DOHH2 (cell line): ENCODE measurements around the gene GNPTAB.
A peak's percentile ranks its signal among the peaks of the same experiment; 100 is the strongest.

ENCODE experiments used
- H3F3A ChIP-seq: fragments of 200-600 bp; sonication (generic), shearing (Covaris generic); 2 replicates; pipeline ENCODE4 v1.6.0; 2016; ENCODE audit warnings: antibody characterized with exemption, mild to moderate bottlenecking; ENCODE audit not compliant: control insufficient read depth, insufficient read depth
- H3K27ac ChIP-seq: fragments of 200-600 bp; sonication (generic); 2 replicates; pipeline ENCODE4 v1.5.1; 2014; ENCODE audit warnings: low read depth, mild to moderate bottlenecking, low read length, moderate library complexity
- H3K27me3 ChIP-seq: fragments of 200-600 bp; sonication (generic); 2 replicates; pipeline ENCODE4 v1.6.1; 2014; ENCODE audit warnings: mild to moderate bottlenecking, low read length, mixed read lengths; ENCODE audit not compliant: control insufficient read depth
- H3K36me3 ChIP-seq: fragments of 200-600 bp; sonication (generic); 2 replicates; pipeline ENCODE4 v1.6.1; 2014; ENCODE audit warnings: mild to moderate bottlenecking, low read length, moderate library complexity, mixed read lengths; ENCODE audit not compliant: control insufficient read depth
- H3K4me1 ChIP-seq: fragments of 200-600 bp; sonication (generic); 2 replicates; pipeline ENCODE4 v1.6.1; 2014; ENCODE audit warnings: mild to moderate bottlenecking, low read length, mixed read lengths; ENCODE audit not compliant: control insufficient read depth
- H3K4me2 ChIP-seq: fragments of 200-600 bp; sonication (generic); 2 replicates; pipeline ENCODE4 v1.6.0; 2014; ENCODE audit warnings: mild to moderate bottlenecking, low read length, moderate library complexity
- H3K4me3 ChIP-seq: fragments of 200-600 bp; sonication (generic); 2 replicates; pipeline ENCODE4 v1.5.1; 2014; ENCODE audit warnings: mild to moderate bottlenecking, low read length, mixed read lengths
- H3K79me2 ChIP-seq: fragments of 200-600 bp; sonication (generic); 2 replicates; pipeline ENCODE4 v1.6.1; 2014; ENCODE audit warnings: mild to moderate bottlenecking, low read length, mixed read lengths; ENCODE audit not compliant: control insufficient read depth
- H3K9me2 ChIP-seq: fragments of 200-600 bp; sonication (generic); replicated peaks from 2 replicates; pipeline ENCODE4 v1.6.1; 2014; ENCODE audit warnings: mild to moderate bottlenecking, low read length, mixed read lengths; ENCODE audit not compliant: control insufficient read depth
- H3K9me3 ChIP-seq: fragments of 200-600 bp; sonication (generic); 2 replicates; pipeline ENCODE4 v1.6.1; 2014; ENCODE audit warnings: antibody characterized with exemption, low read length, mixed read lengths; ENCODE audit not compliant: control insufficient read depth, insufficient read depth
- H4K20me1 ChIP-seq: fragments of 200-600 bp; sonication (generic); 2 replicates; pipeline ENCODE4 v1.6.0; 2014; ENCODE audit warnings: low read depth, mild to moderate bottlenecking, antibody characterized with exemption, low read length, moderate library complexity; ENCODE audit not compliant: control insufficient read depth, insufficient read depth
- EZH2phosphoT487 ChIP-seq: fragments of 200-600 bp; sonication (generic); IDR thresholded peaks from 2 replicates; pipeline ENCODE4 v1.6.1; 2017; ENCODE audit warnings: borderline replicate concordance, mild to moderate bottlenecking, antibody characterized with exemption, low read length, moderate library complexity, mixed read lengths
- TF ChIP-seq, protein P1 (sequence below): fragments of 200-600 bp; sonication (generic); IDR thresholded peaks from one replicate; pipeline ENCODE4 v1.5.1; 2014; ENCODE audit warnings: antibody characterized with exemption, mild to moderate bottlenecking, low read depth, low read length; ENCODE audit not compliant: poor library complexity, severe bottlenecking

Gene GNPTAB

DNA sequence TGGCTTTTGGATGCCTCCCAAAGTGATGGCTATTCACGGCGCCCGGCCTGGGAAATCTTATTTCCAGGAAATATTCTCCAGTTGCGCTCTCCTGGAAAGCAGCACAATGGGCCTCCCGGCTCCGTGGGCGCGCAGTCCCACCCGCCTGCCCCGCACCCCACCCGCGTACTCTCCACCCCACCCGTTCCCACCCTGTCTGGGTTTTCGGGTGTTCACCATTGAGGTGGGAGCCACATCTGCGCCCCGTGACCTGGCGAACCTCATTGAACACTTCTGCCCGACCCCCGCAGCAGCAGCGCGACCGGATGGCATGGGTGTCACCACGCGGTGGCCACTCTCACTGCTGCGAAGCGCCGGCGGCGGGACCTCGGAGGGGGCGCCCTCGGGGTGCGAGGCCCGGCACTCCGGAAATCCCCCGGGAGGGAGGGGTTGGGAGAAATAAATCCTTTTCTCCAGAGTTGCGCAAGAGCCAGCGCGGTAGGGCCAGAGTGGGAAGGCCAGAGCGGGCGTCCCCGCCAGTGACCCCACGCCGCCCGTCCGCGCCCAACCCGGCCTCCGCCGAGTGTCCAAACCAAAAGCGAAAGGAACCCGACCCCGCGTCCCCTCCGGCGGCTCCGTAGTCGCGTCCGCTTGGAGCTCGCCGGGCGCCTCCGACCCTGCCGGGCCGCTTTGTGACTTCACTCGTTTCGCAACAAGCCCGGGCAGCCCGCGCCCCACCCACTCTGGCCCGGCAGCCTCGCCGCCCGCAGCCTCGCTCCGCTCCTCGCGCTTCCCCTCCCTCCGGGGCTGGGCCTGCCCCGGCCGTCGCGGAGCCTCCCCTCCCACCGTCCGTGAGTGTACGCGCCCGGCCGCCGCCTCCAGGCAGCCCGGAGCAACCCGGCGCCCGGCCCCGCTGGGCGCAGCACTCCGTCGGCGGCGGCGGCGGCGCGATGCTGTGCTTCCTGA lies 46.4 kb upstream of the GNPTAB start, which contains the start of gene DRAM1:
DRAM1 (plus strand) TSS at position 720 of the 945 bp plus-strand sequence; CDS start at position 930, 210 bp downstream.
- Histone ChIP-seq H3K4me1 (peaks cover 8% of the 10 kb centered on the region), H3K27ac (no peak within 1 kb of the TSS), H3K27me3 (peaks cover 26% of the 10 kb centered on the region), H3K4me3 (peak within 1 kb of the TSS; percentile 60), H3F3A (no peaks in the 10 kb centered on the region), H3K9me3 (no peaks in the 10 kb centered on the region), H3K4me2 (peak within 1 kb of the TSS; percentile 58), H3K79me2 (no peaks in the 10 kb centered on the region), H4K20me1 (no peaks in the 10 kb centered on the region), H3K36me3 (no peaks in the 10 kb centered on the region), H3K9me2 (no peaks in the 10 kb centered on the region)
- TF ChIP-seq, protein P1, sequence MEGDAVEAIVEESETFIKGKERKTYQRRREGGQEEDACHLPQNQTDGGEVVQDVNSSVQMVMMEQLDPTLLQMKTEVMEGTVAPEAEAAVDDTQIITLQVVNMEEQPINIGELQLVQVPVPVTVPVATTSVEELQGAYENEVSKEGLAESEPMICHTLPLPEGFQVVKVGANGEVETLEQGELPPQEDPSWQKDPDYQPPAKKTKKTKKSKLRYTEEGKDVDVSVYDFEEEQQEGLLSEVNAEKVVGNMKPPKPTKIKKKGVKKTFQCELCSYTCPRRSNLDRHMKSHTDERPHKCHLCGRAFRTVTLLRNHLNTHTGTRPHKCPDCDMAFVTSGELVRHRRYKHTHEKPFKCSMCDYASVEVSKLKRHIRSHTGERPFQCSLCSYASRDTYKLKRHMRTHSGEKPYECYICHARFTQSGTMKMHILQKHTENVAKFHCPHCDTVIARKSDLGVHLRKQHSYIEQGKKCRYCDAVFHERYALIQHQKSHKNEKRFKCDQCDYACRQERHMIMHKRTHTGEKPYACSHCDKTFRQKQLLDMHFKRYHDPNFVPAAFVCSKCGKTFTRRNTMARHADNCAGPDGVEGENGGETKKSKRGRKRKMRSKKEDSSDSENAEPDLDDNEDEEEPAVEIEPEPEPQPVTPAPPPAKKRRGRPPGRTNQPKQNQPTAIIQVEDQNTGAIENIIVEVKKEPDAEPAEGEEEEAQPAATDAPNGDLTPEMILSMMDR: no peak
- 0 out of 2 replicates have a peak, but pooled peaks have one; percentile 68 for TF ChIP-seq EZH2phosphoT487

DNA sequence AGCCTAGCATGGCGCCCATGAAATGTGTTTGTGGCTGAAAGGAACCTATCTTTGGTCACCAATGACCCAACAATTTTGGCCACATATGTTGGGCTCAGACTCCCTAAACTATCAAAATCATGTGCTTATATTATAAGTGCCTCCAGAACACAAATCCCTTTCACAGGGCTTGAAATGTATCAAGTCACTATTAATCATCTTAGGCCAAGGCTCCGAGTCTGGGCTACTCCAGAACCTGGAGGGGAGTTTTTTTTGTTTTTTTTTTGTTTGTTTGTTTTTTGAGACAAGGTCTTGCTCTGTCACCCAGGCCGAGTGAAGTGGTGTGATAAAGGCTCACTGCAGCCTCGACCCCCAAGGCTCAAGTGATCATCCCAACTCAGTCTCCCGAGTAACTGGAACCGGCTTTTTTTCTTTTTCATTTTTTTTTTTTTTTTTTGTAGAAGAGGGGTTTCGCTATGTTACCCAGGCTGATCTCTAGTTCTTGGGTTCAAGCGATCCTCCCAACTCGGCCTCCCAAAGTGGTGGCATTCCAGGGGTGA lies 45.6 kb upstream of the GNPTAB start:
- Histone ChIP-seq H3K4me1 (peaks cover 8% of the 10 kb centered on the region), H3K27ac (no peak overlapping the region), H3F3A (no peaks in the 10 kb centered on the region), H3K4me2 (no peak overlapping the region; the same call in 1 of the 2 replicates), H3K9me3 (no peaks in the 10 kb centered on the region), H3K36me3 (no peaks in the 10 kb centered on the region), H3K27me3 (peaks cover 24% of the 10 kb centered on the region), H3K79me2 (no peaks in the 10 kb centered on the region), H3K4me3 (peak overlapping the region; percentile 60; the same call in 1 of the 2 replicates), H3K9me2 (no peaks in the 10 kb centered on the region), H4K20me1 (no peaks in the 10 kb centered on the region)
- TF ChIP-seq, protein P1: no peak
- no peak for TF ChIP-seq EZH2phosphoT487

DNA sequence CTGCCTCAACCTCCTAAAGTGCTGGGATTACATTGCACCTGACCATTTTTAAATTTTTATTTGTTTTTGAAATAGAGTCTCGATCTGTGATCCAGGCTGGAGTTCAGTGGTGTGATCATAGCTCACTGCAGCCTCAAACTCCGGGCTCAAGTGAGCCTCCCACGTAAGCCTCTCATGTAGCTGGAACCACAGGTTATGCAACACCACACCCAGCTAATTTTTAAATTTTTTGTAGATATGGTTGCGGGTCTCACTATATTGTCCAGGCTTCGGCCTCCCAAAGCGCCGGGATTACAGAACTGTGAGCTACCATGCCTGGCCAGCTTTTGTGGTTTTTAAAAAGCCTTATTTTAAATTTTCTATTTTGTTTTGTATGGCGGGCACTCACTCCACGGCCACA lies 44.4 kb upstream of the GNPTAB start:
- Histone ChIP-seq H3K27me3 (peaks cover 20% of the 10 kb centered on the region), H3K4me2 (no peak overlapping the region), H3K4me1 (peaks cover 8% of the 10 kb centered on the region), H3F3A (no peaks in the 10 kb centered on the region), H3K27ac (no peak overlapping the region), H3K9me2 (no peaks in the 10 kb centered on the region), H3K79me2 (no peaks in the 10 kb centered on the region), H3K4me3 (no peak overlapping the region), H3K9me3 (no peaks in the 10 kb centered on the region), H3K36me3 (no peaks in the 10 kb centered on the region), H4K20me1 (no peaks in the 10 kb centered on the region)
- TF ChIP-seq, protein P1: no peak
- TF ChIP-seq EZH2phosphoT487: no peak
